WTC11 (cell line): Measurements from ENCODE around the gene SPOCD1. TPM values are rescaled to one million over a fixed set of nuclear protein-coding genes. Genes with fewer than 3 reads are reported as not detected.

ENCODE experiments used
- ATAC-seq: fragments of 200-7000 bp; cut with Tn5 transposase; 2 replicates; pipeline ENCODE4 v1.10.0; 2021; ENCODE audit warnings: mild to moderate bottlenecking, moderate library complexity
- CTCF ChIA-PET: fragments of 300-600 bp; sonication (Branson Sonifier 250); formaldehyde crosslinking; loops from one replicate; lab custom pipeline; 2021; ENCODE audit warnings: antibody characterized with exemption; lab: Charles Lee
- POLR2A ChIA-PET: fragments of 350-600 bp; sonication (Branson Sonifier 250); formaldehyde crosslinking; loops from one replicate; lab custom pipeline; 2021; ENCODE audit warnings: antibody characterized with exemption; lab: Charles Lee
- DNase-seq: peaks from one replicate; pipeline ENCODE4 v3.0.0; 2021; ENCODE audit warnings: low spot score
- H3K27ac Mint-ChIP-seq: 2 replicates; pipeline ENCODE4 v1.8.0; 2021; ENCODE audit warnings: mixed read lengths
- H3K27me3 Mint-ChIP-seq: 2 replicates; pipeline ENCODE4 v1.8.0; 2021; ENCODE audit warnings: low read depth, mild to moderate bottlenecking, moderate library complexity, mixed read lengths
- H3K36me3 Mint-ChIP-seq: 2 replicates; pipeline ENCODE4 v1.8.0; 2021; ENCODE audit warnings: mixed read lengths
- H3K4me1 Mint-ChIP-seq: 2 replicates; pipeline ENCODE4 v1.8.0; 2022; ENCODE audit warnings: mixed read lengths
- H3K4me3 Mint-ChIP-seq: 2 replicates; pipeline ENCODE4 v1.8.0; 2021; ENCODE audit warnings: mild to moderate bottlenecking, moderate library complexity, mixed read lengths
- H3K9me3 Mint-ChIP-seq: 2 replicates; pipeline ENCODE4 v1.8.0; 2021; ENCODE audit warnings: mixed read lengths
- AR ChIP-seq: fragments of 250-450 bp; sonication (Bioruptor Pico); IDR thresholded peaks from 2 replicates; pipeline ENCODE4 v1.9.0; 2021; ENCODE audit warnings: mild to moderate bottlenecking
- ARID4B ChIP-seq: sonication (generic); formaldehyde crosslinking; IDR thresholded peaks from 2 replicates; pipeline ENCODE4 v1.8.0; 2023; ENCODE audit warnings: missing genetic modification reagents, mild to moderate bottlenecking, borderline replicate concordance
- ATF2 ChIP-seq: sonication (generic); formaldehyde crosslinking; IDR thresholded peaks from 2 replicates; pipeline ENCODE4 v1.8.1; 2022; ENCODE audit warnings: low read depth, missing genetic modification reagents, borderline replicate concordance
- E2F5 ChIP-seq: sonication (generic); formaldehyde crosslinking; IDR thresholded peaks from 2 replicates; pipeline ENCODE4 v1.8.1; 2022; ENCODE audit warnings: mild to moderate bottlenecking, moderate library complexity, missing genetic modification reagents
- ERG ChIP-seq: fragments of 250-450 bp; sonication (Bioruptor Pico); IDR thresholded peaks from 2 replicates; pipeline ENCODE4 v1.8.0; 2021; ENCODE audit warnings: mild to moderate bottlenecking
- ETV6 ChIP-seq: sonication (generic); formaldehyde crosslinking; IDR thresholded peaks from 2 replicates; pipeline ENCODE4 v1.8.1; 2022; ENCODE audit warnings: mild to moderate bottlenecking, missing genetic modification reagents
- KAT7 ChIP-seq: sonication (generic); formaldehyde crosslinking; IDR thresholded peaks from 2 replicates; pipeline ENCODE4 v1.8.1; 2023; ENCODE audit warnings: missing genetic modification reagents, mild to moderate bottlenecking, borderline replicate concordance
- NFYB ChIP-seq: sonication (generic); formaldehyde crosslinking; conservative IDR thresholded peaks from 2 replicates; pipeline ENCODE4 v1.8.0; 2022; ENCODE audit warnings: low read depth, missing genetic modification reagents
- SMAD4 ChIP-seq: sonication (generic); formaldehyde crosslinking; IDR thresholded peaks from 2 replicates; pipeline ENCODE4 v1.8.0; 2022; ENCODE audit warnings: mild to moderate bottlenecking, missing genetic modification reagents
- SP1 ChIP-seq: sonication (generic); formaldehyde crosslinking; conservative IDR thresholded peaks from 2 replicates; pipeline ENCODE4 v1.8.1; 2022; ENCODE audit warnings: missing genetic modification reagents
- ZNF281 ChIP-seq: sonication (generic); formaldehyde crosslinking; IDR thresholded peaks from 2 replicates; pipeline ENCODE4 v1.8.0; 2023; ENCODE audit warnings: mild to moderate bottlenecking, missing genetic modification reagents
- ZNF416 ChIP-seq: fragments of 250-450 bp; sonication (Bioruptor Pico); IDR thresholded peaks from 2 replicates; pipeline ENCODE4 v1.9.0; 2021; ENCODE audit warnings: mild to moderate bottlenecking, inconsistent platforms
- ZNF423 ChIP-seq: fragments of 250-450 bp; sonication (Bioruptor Pico); IDR thresholded peaks from 2 replicates; pipeline ENCODE4 v2.1.2; 2022; ENCODE audit warnings: mild to moderate bottlenecking, moderate library complexity
- total RNA-seq: library from RNA; stranded (reverse); gene quantifications from 3 replicates; pipeline ENCODE4 v1.2.3, GENCODE V29; 2021

The SPOCD1 gene
- total RNA-seq, 1 experiment from 2014 or later: 3.0 TPM

- CTCF ChIA-PET: interaction anchor here (0.6 to 13.3 kb wide), 24 partner anchors 9 to 455 kb away, joined by 3 to 282 read pairs (median 5); partner anchors contain the start of genes COL16A1, PTP4A2 and SPOCD1
- peak; percentile 77 for DNase-seq
Observed at GRCh38 chr1:31760471-31761470, 55.1 kb downstream of the SPOCD1 start.

GRCh38 chr1:31759298-31760023 is 56.4 kb downstream of the SPOCD1 start:
- H3K27me3 Mint-ChIP-seq: peaks cover 14% of the 10 kb centered on the region
- H3K4me1 Mint-ChIP-seq: peaks cover 38% of the 10 kb centered on the region
- peak overlapping the region; percentile 64 for H3K4me3 Mint-ChIP-seq
- H3K9me3 Mint-ChIP-seq: no peaks in the 10 kb centered on the region
- CTCF ChIA-PET: interaction anchor here (0.7 to 13.3 kb wide), 18 partner anchors 8 to 226 kb away, joined by 3 to 282 read pairs (median 7); partner anchors contain the start of genes COL16A1 and SPOCD1
- POLR2A ChIA-PET: interaction anchor here (1.3 to 1.6 kb wide), 2 partner anchors 14 to 45 kb away, joined by 4 to 7 read pairs; no protein-coding TSS in a partner anchor
- ATAC-seq: no peak; the same call in 1 of the 2 replicates
- DNase-seq: no peak
- no peaks in the 10 kb centered on the region for H3K36me3 Mint-ChIP-seq
- H3K27ac Mint-ChIP-seq: peak overlapping the region; percentile 34; the same call in 1 of the 2 replicates
- TF ChIP-seq KAT7 (no peak), SMAD4 (CRISPR knock-in tag) (no peak), ATF2 (no peak), ERG (CRISPR knock-in tag) (no peak), ARID4B (CRISPR knock-in tag) (no peak), NFYB (CRISPR knock-in tag) (no peak), AR (no peak), ZNF423 (CRISPR knock-in tag) (no peak)

More at GRCh38 chr1:31760471-31761470, 55.1 kb downstream of the SPOCD1 start:
- H3K27me3 Mint-ChIP-seq: peaks cover 20% of the 10 kb centered on the region
- H3K9me3 Mint-ChIP-seq: no peaks in the 10 kb centered on the region
- H3K27ac Mint-ChIP-seq: peak overlapping the region; percentile 14; the same call in 1 of the 2 replicates
- peaks cover 50% of the 10 kb centered on the region for H3K4me1 Mint-ChIP-seq
- POLR2A ChIA-PET: interaction anchor here (0.7 to 1.7 kb wide), 7 partner anchors 12 to 116 kb away, joined by 3 to 7 read pairs (median 4); partner anchors contain the start of gene PEF1
- peak overlapping the region; percentile 65 for H3K4me3 Mint-ChIP-seq
- ATAC-seq: peak; percentile 27
- no peaks in the 10 kb centered on the region for H3K36me3 Mint-ChIP-seq
- TF ChIP-seq ZNF281: 0 out of 2 replicates have a peak, but pooled peaks have one; percentile 1
- no peak; the same call in 1 of the 2 replicates for TF ChIP-seq SP1 (CRISPR knock-in tag)
- TF ChIP-seq ZNF416 (CRISPR knock-in tag): no peak
- peak; percentile 58 for TF ChIP-seq ZNF423 (CRISPR knock-in tag)
- 0 out of 2 replicates have a peak, but pooled peaks have one; percentile 31 for TF ChIP-seq E2F5 (CRISPR knock-in tag)
- peak; percentile 43; the same call in 1 of the 2 replicates for TF ChIP-seq ETV6
- TF ChIP-seq, all 79 proteins: peak for 4
